GM18499 (cell line): ENCODE data around the gene KCNJ6.
"Not testable (repeated sequence)": the region's sequence is repeated elsewhere in the genome, so short reads cannot be mapped to it uniquely, and the experiment has no call there.

Source experiments
- ATAC-seq: cut with Tn5 transposase; IDR thresholded peaks from one replicate; pipeline ENCODE4 v1.9.1; 2021; ENCODE audit warnings: moderate number of reproducible peaks; ENCODE audit not compliant: insufficient read depth, unreplicated experiment

The KCNJ6 gene

GRCh38 chr21:37787456-37787855 lies 128.8 kb downstream of the KCNJ6 start:
- ATAC-seq, result no peak

DNA sequence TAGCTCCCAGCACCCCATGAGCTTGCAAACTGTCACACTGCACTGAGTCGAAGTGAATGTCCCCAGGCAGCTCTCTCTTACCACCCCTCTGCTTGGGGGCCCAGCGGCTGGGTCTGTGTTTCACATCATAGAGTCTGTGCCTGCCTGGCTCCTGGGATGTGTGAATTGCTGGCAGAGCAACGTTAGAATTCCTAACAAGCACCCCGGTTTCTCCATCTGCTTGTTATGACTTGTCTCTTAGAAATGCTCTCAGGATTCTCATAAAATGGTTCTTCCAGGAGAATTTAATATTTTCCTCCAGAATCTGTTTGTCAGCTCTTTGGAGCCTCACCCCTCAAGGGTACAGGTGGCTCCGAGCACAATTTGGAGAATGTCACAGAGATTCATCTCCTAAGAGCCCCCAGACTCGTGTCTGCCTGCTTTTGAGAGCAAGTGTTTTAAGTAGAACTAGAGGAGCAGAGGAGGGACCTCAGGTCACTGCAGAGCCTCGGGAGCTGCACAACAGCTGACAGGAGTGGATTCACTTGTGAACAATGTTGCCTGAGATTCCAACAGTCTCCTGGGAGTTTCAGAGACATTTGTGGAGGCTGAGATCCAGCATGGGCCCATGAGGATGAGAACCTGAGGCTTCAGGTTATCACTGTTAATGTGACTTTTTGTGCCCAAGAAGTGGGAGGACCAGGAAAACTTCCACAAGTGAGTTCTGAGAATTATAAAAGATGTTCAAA lies 131.5 kb downstream of the KCNJ6 start:
- no peak for ATAC-seq

DNA sequence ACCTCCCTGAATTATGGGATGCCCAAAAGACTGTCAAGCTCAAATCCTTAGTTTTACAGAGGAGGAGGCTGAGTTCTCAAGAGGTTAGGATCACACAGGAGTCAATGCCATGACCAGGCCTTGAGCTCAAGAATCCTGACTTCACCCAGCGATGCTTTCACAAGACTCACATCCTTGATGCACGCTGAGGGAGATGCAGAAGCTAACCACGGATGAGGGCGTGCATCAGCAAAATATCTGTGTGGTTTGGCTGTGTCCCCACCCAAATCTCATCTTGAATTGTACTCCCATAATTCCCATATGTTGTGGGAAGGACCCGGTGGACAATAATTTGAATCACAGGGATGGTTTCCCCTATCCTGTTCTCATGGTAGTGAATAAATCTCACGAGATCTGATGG lies 133.2 kb downstream of the KCNJ6 start:
- ATAC-seq, result no peak

DNA sequence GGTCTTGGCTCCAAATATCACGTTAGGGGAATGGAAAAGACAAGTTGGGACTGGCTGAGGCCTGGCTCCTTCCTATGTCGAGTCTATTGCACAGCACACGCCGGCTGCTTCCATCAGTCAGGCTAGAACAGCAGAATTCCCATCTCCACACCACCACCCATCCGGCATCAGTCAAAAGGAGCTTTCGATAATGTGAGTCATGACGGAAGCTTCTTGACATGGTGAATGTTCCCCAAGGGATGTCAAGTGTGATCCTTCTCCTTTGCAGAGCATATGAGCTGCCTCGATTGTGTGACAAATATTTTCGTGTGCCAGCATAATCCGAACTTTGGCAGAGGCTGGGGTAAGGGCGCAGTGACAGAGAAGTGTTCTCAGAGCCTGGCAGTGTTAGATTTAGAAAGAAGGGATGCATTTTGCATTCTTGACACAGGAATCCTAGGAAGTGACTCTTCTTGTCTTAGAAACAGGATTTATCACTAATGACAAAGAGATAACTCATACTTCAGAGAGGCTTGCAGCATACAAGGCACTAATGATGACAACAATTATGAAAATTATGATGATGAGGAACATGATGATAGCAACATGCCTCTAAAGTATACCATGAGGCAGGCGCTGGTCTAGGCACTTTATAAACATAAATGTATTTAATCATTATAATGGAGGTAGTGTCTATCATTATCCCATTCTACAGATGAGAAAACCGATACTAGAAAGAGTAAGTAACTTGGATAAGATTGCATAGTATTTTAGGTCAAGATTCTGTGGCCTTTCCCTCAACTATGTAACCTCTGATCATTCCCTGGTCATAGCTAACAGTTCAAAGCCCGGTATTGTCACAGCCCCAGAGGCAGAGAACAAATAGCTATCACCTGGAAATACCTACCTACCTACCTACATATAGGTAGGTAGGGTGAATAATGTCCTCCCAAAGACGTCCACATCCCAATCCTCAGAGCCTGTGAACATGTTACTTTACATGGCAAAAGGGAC lies 135.0 kb downstream of the KCNJ6 start:
- no peak for ATAC-seq

GRCh38 chr21:37771181-37771580 lies 145.1 kb downstream of the KCNJ6 start:
- no peak for ATAC-seq

DNA sequence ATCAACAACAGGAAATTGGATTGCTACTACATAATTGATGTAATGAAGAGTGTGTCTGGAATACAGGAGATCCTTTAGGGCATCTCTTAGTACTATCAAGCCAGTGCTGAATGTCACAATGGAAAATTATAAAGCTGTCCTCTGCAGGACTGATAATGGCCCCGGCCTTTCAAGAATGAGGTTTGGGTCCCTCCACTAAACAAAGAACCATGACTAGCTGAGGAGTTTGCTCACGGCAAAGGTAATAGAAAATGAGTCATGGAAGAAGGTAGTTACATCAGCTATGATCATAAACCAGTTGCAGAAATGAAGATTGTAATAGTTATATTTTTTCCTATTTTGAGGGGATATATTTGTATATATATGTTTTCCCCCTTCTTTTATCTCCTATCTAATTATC lies 145.8 kb downstream of the KCNJ6 start:
- ATAC-seq, result no peak

- ATAC-seq, result no peak
These were observed 146.6 kb downstream of the KCNJ6 start for GRCh38 chr21:37769656-37770055.

DNA sequence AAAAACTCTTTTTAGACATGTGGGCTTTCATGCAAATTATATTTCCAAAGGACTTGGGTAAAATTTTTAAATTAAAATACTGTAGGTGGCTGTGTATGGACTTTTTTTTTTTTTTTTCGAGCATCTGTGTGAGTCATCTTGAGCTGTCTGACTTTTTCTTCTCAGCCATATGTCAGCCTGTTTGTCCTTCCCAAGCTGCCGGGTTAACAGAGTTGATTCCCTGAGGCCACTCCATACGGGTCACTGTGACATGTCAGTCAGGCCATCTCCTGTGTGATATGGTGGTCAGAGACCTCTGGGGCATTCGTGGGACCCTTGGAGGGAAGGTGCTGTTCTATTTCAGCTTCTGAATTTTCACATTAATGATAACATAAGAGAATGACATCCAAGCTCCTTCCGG lies 148.3 kb downstream of the KCNJ6 start:
- no peak for ATAC-seq

GRCh38 chr21:37766129-37766528 lies 150.1 kb downstream of the KCNJ6 start:
- ATAC-seq, result no peak

GRCh38 chr21:37765221-37765900 lies 150.9 kb downstream of the KCNJ6 start:
- no peak for ATAC-seq

- ATAC-seq, result no peak
These were observed 151.6 kb downstream of the KCNJ6 start for GRCh38 chr21:37764691-37765090.

GRCh38 chr21:37763298-37763697 lies 153.0 kb downstream of the KCNJ6 start:
- ATAC-seq, result no peak

GRCh38 chr21:37762606-37763005 lies 153.7 kb downstream of the KCNJ6 start:
- ATAC-seq, result no peak

DNA sequence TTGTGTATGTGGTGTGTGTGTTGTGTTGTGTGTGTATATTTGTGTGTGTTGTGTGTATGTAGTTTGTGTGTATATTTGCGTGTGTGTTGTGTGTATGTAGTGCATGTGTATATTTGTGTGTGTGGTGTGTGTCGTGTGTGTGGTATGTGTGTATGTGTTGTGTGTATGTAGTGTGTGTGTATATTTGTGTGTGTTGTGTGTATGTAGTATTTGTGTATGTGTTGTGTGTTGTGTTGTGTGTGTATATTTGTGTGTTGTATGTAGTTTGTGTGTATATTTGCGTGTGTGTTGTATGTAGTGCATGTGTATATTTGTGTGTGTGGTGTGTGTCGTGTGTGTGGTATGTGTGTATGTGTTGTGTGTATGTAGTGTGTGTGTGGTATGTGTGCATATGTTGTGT lies 154.9 kb downstream of the KCNJ6 start:
- ATAC-seq, result not testable (repeated sequence)

GRCh38 chr21:37759777-37760176 lies 156.5 kb downstream of the KCNJ6 start:
- ATAC-seq, result no peak

GRCh38 chr21:37758982-37759381 lies 157.3 kb downstream of the KCNJ6 start:
- ATAC-seq, result no peak

- no peak for ATAC-seq
These were observed 158.5 kb downstream of the KCNJ6 start for GRCh38 chr21:37757606-37758376.

- no peak for ATAC-seq
These were observed 163.1 kb downstream of the KCNJ6 start for GRCh38 chr21:37753122-37753599.

DNA sequence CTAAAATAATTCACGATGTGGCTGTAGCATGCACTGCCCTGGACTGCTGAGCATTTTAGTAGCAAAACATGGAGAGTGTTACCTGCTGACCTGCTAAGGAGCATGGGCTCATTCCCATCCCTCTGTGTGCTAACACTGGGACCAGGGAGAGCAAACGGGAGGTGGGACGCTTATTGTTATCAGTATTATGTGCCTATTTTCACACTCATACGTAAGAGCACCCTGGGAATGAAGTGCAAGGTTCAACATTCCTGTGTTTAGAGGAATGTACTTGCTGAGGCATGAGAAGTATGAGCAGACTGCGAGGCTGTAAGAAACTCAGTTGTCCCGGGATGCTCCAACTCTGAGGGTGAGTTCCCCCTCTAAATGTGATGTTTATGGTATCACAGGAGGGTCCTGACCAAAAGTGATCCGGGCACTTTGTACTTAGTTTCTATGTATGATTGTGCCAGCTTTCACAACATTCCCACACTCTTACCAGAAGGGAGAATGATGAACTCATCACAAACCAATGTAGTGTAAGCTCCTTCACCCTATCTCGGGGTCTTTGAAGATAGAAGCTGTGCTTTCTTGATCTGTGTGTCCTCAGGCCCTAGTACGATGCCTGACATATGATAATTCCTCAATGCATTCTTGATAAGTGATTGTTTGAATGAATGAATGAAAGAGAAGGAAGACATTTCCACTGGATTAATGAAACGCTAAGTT lies 164.8 kb downstream of the KCNJ6 start:
- ATAC-seq, result no peak
